ENCODE results near the gene GPS2.

The GPS2 gene

DNA sequence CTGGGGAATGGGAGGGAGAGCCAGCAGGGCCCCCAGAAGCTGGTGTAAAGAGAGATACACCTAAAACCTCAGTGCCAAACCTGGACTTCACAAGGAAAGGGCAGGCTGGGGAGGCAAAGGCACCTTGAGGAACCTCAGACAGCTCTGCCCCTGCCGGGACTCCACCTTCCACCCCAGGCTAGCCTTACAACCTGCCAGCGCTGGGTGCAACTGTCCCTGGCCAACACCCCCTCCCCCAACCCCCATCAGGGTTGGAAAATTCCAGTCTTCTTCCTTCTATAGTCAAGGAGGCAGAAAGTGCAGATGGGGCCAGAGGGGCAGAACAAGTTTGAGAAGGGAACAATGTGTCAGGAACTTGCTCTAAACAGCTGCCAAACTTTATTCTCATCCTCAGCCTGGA is 23.0 kb downstream of the GPS2 start:
- DNase-seq, result no peak

DNA sequence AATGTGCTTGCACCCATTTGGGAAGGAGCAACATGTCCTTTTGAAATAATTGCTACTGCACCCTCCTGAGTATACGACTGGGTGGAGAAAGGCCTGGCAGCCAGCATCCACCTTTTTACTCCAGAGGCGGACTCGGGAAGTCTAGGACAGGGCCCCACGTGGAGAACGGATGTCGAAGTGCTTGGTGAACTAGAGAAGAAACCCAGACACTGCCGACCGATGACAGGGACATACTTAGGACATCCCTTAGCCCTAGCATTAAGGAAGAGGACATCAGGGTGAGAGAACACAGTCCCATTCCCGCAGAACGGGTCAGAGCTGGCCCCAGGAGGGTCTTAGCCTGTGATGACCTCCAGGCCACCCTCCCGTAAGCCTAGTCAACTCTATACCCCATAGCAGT is 24.5 kb downstream of the GPS2 start:
- DNase-seq, result no peak

DNA sequence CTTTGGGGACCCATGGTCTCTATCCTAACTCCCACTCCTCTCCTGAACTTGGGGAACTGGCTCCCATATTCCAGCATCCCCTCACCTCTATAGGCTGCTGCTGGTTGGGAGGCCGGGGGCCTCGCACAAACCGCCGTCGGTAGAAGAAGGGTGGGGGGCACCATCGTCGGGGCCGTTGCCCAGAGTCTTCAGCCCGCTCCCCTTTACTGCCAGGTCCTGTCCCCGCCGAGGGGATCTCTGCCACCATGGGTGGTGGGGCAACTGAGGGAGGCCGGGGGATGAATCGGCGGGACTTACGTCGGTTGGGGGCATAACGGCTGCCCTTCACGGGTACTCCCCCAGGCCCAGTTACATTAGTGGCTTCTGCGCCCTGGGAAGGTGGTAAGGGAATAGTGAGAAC is 25.0 kb downstream of the GPS2 start:
- DNase-seq, result no peak

DNA sequence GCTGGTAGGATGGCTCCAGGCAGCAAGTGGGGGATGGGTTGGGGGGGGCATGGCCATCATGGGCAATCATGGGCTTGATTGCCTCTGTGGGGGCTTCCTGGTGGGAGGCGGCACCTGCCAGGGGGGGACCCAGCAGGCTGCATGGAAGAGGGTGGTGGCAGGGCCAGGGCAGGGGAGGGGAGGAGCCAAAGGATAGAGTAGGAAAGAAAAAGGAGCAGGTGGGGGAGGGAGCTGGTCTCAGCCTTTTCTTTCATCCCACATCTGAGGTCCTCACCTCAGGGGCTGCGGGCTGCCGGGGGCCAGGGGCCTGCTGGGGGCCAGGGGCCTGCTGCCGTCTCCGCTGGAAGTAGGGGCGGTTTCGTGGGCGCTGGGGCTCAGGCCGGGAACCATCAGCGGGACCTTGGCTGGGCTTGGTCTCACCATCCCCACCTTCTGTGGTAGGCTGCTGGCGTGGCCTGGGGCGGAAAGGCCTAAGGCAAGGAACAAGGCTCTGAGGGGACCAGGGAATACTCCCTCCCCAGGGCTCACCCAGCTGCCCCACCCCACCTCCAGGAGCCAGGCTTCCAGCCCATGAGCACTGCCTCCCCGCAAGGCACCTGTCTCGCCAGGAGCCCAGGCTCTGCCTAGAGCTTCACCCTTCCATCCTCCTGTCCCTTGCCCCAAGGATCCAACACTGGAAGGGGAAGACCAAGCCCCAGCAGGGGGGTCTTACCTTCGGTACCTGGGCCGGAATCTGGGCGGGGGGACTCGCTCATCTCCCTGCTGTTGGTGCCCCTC is 25.7 kb downstream of the GPS2 start:
- DNase-seq, result no peak

DNA sequence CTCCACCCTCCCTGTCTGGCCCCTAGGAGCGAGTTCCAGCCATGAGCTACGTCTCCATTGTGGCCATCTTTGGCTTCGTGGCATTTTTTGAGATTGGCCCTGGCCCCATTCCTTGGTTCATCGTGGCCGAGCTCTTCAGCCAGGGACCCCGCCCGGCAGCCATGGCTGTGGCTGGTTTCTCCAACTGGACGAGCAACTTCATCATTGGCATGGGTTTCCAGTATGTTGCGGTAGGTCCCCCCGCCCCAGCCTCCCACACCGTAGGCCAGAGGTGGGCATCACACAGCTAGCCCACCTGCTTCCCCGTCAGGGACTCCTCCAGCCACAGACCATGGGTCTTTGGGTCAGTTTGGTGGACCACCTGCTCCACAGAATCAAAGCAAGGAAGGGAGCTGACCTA is 29.5 kb downstream of the GPS2 start:
- no peak for DNase-seq

DNA sequence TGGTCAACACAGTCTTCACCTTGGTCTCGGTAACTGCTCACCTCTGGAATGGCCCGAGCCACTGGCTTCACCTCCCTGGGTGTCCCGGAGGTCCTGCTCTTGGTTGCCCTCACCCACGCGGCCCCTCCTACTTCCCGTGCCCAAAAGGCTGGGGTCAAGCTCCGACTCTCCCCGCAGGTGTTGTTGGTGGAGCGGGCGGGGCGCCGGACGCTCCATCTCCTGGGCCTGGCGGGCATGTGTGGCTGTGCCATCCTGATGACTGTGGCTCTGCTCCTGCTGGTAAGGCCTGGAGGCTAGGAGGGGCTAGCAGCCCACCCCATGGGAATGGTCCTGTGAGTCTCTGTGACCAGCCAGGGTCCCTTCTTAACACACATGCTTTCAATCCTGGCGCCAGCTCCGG is 30.2 kb downstream of the GPS2 start:
- DNase-seq, result no peak

DNA sequence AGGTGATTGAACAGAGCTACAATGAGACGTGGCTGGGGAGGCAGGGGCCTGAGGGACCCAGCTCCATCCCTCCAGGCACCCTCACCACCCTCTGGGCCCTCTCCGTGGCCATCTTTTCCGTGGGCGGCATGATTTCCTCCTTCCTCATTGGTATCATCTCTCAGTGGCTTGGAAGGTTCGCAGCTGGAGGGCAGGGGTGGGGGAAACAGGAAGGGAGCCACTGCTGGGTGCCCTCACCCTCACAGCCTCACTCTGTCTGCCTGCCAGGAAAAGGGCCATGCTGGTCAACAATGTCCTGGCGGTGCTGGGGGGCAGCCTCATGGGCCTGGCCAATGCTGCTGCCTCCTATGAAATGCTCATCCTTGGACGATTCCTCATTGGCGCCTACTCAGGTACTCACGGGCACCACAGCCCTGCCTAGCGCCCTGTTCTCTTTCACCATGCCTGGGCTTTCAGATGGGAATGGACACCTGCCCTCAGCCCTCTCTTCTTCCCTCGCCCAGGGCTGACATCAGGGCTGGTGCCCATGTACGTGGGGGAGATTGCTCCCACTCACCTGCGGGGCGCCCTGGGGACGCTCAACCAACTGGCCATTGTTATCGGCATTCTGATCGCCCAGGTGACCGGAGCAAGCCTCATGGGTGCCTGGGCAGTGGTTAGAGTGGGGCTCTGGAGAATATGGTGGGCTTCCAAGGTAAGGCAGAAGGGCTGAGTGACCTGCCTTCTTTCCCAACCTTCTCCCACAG is 31.5 kb downstream of the GPS2 start:
- DNase-seq, result no peak

DNA sequence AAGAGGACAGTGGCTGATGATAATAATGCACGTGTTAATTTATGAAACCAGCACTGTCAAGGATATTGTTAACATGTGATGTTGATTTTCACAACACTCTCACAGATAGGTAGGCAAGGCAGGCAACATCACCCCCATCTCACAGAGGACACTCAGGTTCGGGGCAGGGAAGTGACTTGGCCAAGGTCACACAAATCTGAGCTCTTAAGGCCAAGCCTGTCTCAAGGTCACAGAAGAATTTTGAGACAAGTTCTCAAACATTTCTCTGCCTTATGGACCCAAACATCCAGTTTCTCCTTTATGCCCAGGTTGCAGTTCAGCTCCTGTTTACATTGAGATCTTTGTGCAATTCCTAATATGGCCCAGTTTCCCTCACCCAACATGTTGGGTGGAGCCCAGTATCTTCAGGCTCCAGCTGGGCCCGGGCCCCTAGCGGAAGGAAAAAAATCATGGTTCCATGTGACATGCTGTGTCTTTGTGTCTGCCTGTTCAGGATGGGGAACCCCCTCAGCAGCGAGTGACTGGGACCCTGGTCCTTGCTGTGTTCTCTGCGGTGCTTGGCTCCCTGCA is 32.3 kb downstream of the GPS2 start:
- DNase-seq, result no peak

DNA sequence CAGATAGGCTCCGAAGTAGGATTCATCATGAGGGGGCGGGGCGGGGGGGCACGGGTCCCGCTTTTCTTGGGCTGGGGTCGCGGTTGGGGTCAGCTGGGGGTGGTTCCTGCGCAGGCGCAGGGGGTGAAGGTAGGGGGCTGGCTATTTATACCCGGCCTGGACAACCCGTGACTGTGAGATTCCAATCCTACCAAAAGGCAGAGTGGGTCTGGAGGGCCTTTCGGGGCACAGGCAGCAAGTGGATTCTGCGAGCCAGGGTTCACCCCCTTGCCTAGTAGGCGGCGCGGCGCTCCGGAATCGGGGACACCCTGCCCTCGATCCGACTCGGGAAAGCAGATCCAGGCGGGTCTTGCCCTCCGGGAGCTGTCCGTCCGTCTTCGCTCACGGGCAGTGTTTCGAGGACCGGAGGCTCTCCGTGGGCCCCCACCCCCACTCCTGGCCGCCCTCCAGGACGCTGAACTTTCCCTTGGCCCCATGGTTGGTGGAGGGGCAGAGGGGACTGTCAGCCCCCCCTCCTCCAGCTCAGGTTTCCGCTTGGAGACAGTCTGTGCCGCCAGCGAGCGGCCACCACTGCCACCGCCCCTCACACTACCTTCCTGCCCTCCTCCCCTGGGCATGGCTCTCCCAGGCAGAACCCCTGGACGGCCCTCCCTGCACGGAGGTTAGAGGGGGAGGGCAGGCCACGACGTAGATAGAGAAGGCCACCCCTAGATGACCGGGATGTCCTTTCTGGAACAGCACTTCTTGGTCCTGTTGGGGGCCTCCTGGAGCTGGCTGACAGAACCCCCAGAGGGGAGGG is 33.0 kb downstream of the GPS2 start:
- DNase-seq, result no peak

DNA sequence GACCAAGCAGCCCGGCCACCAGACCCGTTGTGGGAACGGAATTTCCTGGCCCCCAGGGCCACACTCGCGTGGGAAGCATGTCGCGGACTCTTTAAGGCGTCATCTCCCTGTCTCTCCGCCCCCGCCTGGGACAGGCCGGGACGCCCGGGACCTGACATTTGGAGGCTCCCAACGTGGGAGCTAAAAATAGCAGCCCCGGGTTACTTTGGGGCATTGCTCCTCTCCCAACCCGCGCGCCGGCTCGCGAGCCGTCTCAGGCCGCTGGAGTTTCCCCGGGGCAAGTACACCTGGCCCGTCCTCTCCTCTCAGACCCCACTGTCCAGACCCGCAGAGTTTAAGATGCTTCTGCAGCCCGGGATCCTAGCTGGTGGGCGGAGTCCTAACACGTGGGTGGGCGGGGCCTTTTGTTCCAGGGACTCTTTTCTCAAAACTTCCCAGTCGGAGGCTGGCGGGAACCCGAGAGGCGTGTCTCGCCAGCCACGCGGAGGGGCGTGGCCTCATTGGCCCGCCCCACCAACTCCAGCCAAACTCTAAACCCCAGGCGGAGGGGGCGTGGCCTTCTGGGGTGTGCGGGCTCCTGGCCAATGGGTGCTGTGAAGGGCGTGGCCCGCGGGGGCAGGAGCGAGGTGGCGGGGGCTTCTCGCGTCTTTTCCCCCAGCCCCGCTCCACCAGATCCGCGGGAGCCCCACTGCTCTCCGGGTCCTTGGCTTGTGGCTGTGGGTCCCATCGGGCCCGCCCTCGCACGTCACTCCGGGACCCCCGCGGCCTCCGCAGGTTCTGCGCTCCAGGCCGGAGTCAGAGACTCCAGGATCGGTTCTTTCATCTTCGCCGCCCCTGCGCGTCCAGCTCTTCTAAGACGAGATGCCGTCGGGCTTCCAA is 33.8 kb downstream of the GPS2 start, which contains the start of gene SLC2A4:
Gene SLC2A4, plus strand, starts transcription at position 645 of the 879 bp plus-strand sequence. Its CDS starts 217 bp downstream, at position 862.
- DNase-seq, result peak; percentile 94

DNA sequence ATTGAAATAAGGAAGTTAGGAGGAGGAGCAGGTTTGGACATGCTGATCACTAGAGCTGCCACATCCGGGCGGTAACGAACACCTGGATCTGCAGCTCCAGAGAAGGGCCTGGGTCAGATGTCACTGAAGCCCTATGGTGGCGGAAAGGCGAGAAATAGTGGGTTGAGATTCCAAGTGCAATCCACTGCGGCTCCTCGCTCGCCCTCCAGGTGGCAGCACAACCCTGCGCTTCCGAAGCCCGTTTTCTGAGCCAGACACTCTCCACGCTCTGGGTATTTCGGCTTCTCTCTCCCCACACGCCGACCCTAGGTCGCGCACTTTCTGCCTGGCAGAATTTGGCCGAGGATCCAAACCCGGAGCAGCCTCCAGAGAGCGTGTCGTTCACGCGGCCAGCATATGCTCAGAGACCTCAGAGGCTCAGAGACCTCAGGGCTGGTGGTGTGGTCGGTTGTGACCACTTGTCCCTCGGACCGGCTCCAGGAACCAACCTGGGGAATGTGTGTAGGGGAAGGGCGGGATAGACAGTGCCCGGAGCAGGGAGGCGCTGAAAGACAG is 34.6 kb downstream of the GPS2 start:
- DNase-seq, result peak; percentile 64

DNA sequence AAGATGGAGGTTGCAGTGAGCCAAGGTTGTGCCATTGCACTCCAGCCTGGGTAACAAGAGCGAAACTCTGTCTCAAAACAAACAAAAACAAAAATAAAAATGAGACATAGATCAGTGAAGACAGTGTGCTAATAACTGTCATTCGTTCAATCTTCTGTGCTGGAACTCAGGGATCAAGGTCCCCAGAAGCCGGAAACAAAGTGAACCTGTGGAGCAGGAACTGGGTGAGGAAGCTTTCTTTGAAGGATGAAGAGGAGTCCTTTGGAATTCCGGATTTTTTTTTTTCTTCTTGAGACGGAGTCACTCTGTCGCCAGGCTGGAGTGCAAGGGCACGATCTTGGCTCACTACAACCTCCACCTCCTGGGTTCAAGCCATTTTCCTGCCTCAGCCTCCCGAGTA is 35.7 kb downstream of the GPS2 start:
- no peak for DNase-seq

DNA sequence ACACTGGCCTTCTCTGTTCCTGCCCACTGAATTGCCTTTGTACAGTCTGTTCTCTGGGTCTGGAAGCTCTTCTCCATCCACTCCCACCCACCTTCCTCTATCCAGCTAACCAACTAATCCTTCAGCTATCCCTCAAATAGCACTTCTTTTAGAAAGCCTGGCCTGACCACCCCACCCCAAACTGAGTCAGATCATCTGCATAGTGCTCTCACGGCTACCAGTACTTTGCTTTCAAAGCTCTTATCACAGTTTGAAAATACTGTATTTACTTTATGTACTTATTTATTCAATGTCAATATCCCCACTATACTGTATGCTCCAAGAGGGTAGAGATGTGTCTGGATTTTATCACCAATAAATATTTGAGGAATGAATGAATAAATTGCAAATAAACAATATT is 48.4 kb downstream of the GPS2 start:
- no peak for DNase-seq

DNA sequence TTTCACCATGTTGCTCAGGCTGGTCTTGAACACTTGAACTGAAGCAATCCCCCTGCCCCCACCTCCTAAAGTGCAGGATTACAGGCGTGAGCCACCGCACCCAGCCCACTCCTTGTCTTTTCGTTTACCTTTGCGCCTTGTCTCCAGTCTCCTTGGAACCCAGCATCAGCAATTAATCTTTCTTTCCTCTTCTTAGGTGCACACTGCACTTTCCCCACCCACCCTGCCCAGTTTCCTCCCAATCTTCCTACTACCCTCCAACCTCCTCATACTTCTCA is 51.4 kb downstream of the GPS2 start:
- no peak for DNase-seq

DNA sequence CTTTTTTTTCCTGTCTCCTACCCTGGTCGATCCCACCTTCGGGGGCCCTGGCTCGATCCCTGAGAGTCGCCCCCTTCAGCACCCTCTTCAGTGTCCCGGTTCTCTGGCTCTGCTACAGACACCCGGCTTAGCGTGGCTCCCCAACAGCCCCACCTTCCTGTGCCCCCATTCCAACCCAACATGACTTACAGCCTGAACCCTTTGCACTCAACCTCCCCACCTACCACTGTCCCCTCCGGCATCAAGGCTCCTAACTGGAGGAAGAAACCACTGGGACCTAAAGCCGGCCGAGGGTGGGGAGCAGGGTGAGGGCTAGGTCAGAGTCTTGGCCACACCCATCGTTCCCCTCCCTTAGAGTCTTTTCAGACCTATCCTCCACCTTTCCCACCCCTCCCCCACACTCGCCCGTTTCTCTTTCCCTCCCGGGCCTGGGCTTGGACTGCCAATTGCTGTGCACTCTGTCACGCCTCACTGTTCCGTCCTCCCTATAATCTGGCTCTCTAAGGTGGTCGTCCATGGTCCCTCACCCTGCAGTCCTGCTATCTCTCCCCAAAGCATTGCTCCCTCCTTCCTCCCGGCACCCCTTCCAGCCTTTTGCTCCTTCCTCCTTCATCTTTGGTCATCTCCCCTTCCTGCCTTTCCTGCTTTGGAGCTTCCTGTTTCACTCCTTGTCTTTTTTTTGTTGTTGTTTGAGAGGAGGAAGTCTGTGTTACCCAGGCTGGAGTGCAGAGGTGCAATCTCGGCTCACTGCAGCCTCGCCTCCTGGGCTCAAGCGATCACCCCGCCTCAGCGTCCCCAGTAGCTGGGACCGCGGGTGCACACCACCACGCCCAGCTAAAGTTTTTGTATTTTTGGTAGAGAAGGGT is 52.0 kb downstream of the GPS2 start:
- DNase-seq, result no peak

Data from fibroblast of skin of right quadriceps (primary cell).